Measurements from ENCODE around the gene STOX1. TPM values are rescaled to one million over a fixed set of nuclear protein-coding genes. Genes with fewer than 3 reads are reported as not detected.
A peak's percentile ranks its signal among the peaks of the same experiment; 100 is the strongest.
"Not testable (repeated sequence)": the region's sequence is repeated elsewhere in the genome, so short reads cannot be mapped to it uniquely, and the experiment has no call there.

STOX1 gene
- total RNA-seq, 2 donors from 2014 or later, result 0.21 to 0.39 TPM

GRCh38 chr10:68857005-68857404 is 29.7 kb downstream of the STOX1 start:
- peaks cover 8% of the 10 kb centered on the region for H3K27me3 Mint-ChIP-seq
- no peaks in the 10 kb centered on the region for H3K4me1 Mint-ChIP-seq
- H3K9me3 Mint-ChIP-seq, result peaks cover 8% of the 10 kb centered on the region
- H3K36me3 Mint-ChIP-seq (ENCODE audit: low read depth), result no peaks in the 10 kb centered on the region
- ATAC-seq (replicated peaks), result no peak
- H3K4me3 Mint-ChIP-seq, result no peak overlapping the region
- no peak overlapping the region for H3K27ac Mint-ChIP-seq

- ATAC-seq (replicated peaks), result no peak
- Mint-ChIP-seq H3K4me1 (no peaks in the 10 kb centered on the region), H3K27me3 (peaks cover 5% of the 10 kb centered on the region), H3K27ac (no peak overlapping the region), H3K36me3 (ENCODE audit: low read depth) (no peaks in the 10 kb centered on the region), H3K9me3 (peaks cover 13% of the 10 kb centered on the region), H3K4me3 (no peak overlapping the region)
Measured at GRCh38 chr10:68861253-68861652, 33.9 kb downstream of the STOX1 start.

- Mint-ChIP-seq H3K27me3 (no peaks in the 10 kb centered on the region), H3K27ac (no peak overlapping the region), H3K4me3 (no peak overlapping the region), H3K36me3 (ENCODE audit: low read depth) (no peaks in the 10 kb centered on the region), H3K9me3 (peaks cover 13% of the 10 kb centered on the region), H3K4me1 (no peaks in the 10 kb centered on the region)
- ATAC-seq (replicated peaks), result no peak
Measured at GRCh38 chr10:68864611-68865010, 37.3 kb downstream of the STOX1 start.

- not testable (repeated sequence) for H3K36me3 Mint-ChIP-seq (ENCODE audit: low read depth); H3K27ac Mint-ChIP-seq; H3K4me1 Mint-ChIP-seq; H3K27me3 Mint-ChIP-seq; ATAC-seq (replicated peaks); H3K9me3 Mint-ChIP-seq; H3K4me3 Mint-ChIP-seq
Measured at GRCh38 chr10:68868173-68868572, 40.8 kb downstream of the STOX1 start.

- Mint-ChIP-seq H3K27ac (no peak overlapping the region), H3K4me1 (peaks cover 5% of the 10 kb centered on the region), H3K36me3 (ENCODE audit: low read depth) (no peaks in the 10 kb centered on the region), H3K4me3 (no peak overlapping the region), H3K27me3 (no peaks in the 10 kb centered on the region), H3K9me3 (no peaks in the 10 kb centered on the region)
- ATAC-seq (replicated peaks), result no peak
Measured at GRCh38 chr10:68869623-68870022, 42.3 kb downstream of the STOX1 start.

GRCh38 chr10:68870061-68870460 is 42.7 kb downstream of the STOX1 start:
- H3K9me3 Mint-ChIP-seq, result no peaks in the 10 kb centered on the region
- no peaks in the 10 kb centered on the region for H3K36me3 Mint-ChIP-seq (ENCODE audit: low read depth)
- peak overlapping the region; percentile 69 for H3K27ac Mint-ChIP-seq
- peaks cover 5% of the 10 kb centered on the region for H3K4me1 Mint-ChIP-seq
- no peaks in the 10 kb centered on the region for H3K27me3 Mint-ChIP-seq
- no peak overlapping the region for H3K4me3 Mint-ChIP-seq
- ATAC-seq (replicated peaks), result no peak

- no peak overlapping the region for H3K4me3 Mint-ChIP-seq
- ATAC-seq (replicated peaks), result peak; percentile 84
- peaks cover 5% of the 10 kb centered on the region for H3K4me1 Mint-ChIP-seq
- no peaks in the 10 kb centered on the region for H3K9me3 Mint-ChIP-seq
- no peaks in the 10 kb centered on the region for H3K36me3 Mint-ChIP-seq (ENCODE audit: low read depth)
- peak overlapping the region; percentile 69 for H3K27ac Mint-ChIP-seq
- H3K27me3 Mint-ChIP-seq, result no peaks in the 10 kb centered on the region
Measured at GRCh38 chr10:68870545-68871104, 43.3 kb downstream of the STOX1 start.

- ATAC-seq (replicated peaks), result peak; percentile 38
- H3K27me3 Mint-ChIP-seq, result no peaks in the 10 kb centered on the region
- H3K4me3 Mint-ChIP-seq, result no peak overlapping the region
- H3K9me3 Mint-ChIP-seq, result no peaks in the 10 kb centered on the region
- peak overlapping the region; percentile 69 for H3K27ac Mint-ChIP-seq
- peaks cover 5% of the 10 kb centered on the region for H3K4me1 Mint-ChIP-seq
- no peaks in the 10 kb centered on the region for H3K36me3 Mint-ChIP-seq (ENCODE audit: low read depth)
Measured at GRCh38 chr10:68871105-68871711, 43.9 kb downstream of the STOX1 start.

- Mint-ChIP-seq H3K4me3 (no peak overlapping the region), H3K4me1 (peaks cover 5% of the 10 kb centered on the region), H3K36me3 (ENCODE audit: low read depth) (no peaks in the 10 kb centered on the region), H3K27ac (no peak overlapping the region), H3K9me3 (no peaks in the 10 kb centered on the region), H3K27me3 (no peaks in the 10 kb centered on the region)
- ATAC-seq (replicated peaks), result no peak
Measured at GRCh38 chr10:68871731-68872342, 44.5 kb downstream of the STOX1 start.

- Mint-ChIP-seq H3K27me3 (no peaks in the 10 kb centered on the region), H3K36me3 (ENCODE audit: low read depth) (no peaks in the 10 kb centered on the region), H3K4me1 (no peaks in the 10 kb centered on the region), H3K27ac (no peak overlapping the region), H3K9me3 (no peaks in the 10 kb centered on the region), H3K4me3 (no peak overlapping the region)
- ATAC-seq (replicated peaks), result no peak
Measured at GRCh38 chr10:68876246-68877138, 49.2 kb downstream of the STOX1 start.

- H3K9me3 Mint-ChIP-seq, result no peaks in the 10 kb centered on the region
- no peak for ATAC-seq (replicated peaks)
- H3K4me1 Mint-ChIP-seq, result no peaks in the 10 kb centered on the region
- no peaks in the 10 kb centered on the region for H3K36me3 Mint-ChIP-seq (ENCODE audit: low read depth)
- H3K4me3 Mint-ChIP-seq, result no peak overlapping the region
- no peaks in the 10 kb centered on the region for H3K27me3 Mint-ChIP-seq
- H3K27ac Mint-ChIP-seq, result no peak overlapping the region
Measured at GRCh38 chr10:68877482-68878110, 50.3 kb downstream of the STOX1 start.

GRCh38 chr10:68878496-68878895 is 51.2 kb downstream of the STOX1 start:
- Mint-ChIP-seq H3K27me3 (no peaks in the 10 kb centered on the region), H3K27ac (no peak overlapping the region), H3K4me3 (no peak overlapping the region), H3K36me3 (ENCODE audit: low read depth) (no peaks in the 10 kb centered on the region), H3K4me1 (no peaks in the 10 kb centered on the region), H3K9me3 (no peaks in the 10 kb centered on the region)
- no peak for ATAC-seq (replicated peaks)

GRCh38 chr10:68879628-68880027 is 52.3 kb downstream of the STOX1 start:
- H3K4me1 Mint-ChIP-seq, result no peaks in the 10 kb centered on the region
- no peak for ATAC-seq (replicated peaks)

GRCh38 chr10:68880181-68880580 is 52.9 kb downstream of the STOX1 start:
- no peaks in the 10 kb centered on the region for H3K36me3 Mint-ChIP-seq (ENCODE audit: low read depth)
- no peaks in the 10 kb centered on the region for H3K9me3 Mint-ChIP-seq
- no peaks in the 10 kb centered on the region for H3K27me3 Mint-ChIP-seq
- ATAC-seq (replicated peaks), result no peak
- H3K4me1 Mint-ChIP-seq, result no peaks in the 10 kb centered on the region
- H3K4me3 Mint-ChIP-seq, result no peak overlapping the region
- no peak overlapping the region for H3K27ac Mint-ChIP-seq

More at GRCh38 chr10:68879628-68880027, 52.3 kb downstream of the STOX1 start:
- Mint-ChIP-seq H3K36me3 (ENCODE audit: low read depth) (no peaks in the 10 kb centered on the region), H3K4me3 (no peak overlapping the region), H3K27me3 (no peaks in the 10 kb centered on the region), H3K27ac (no peak overlapping the region), H3K9me3 (no peaks in the 10 kb centered on the region)
